ENCODE results near the gene PDE12. TPM values are rescaled to one million over a fixed set of nuclear protein-coding genes. Genes with fewer than 3 reads are reported as not detected.
"Not testable (repeated sequence)": the region's sequence is repeated elsewhere in the genome, so short reads cannot be mapped to it uniquely, and the experiment has no call there.

PDE12 gene
- total RNA-seq, 1 donor from 2014 or later = 17.5 TPM

- FAIRE-seq (no peak), DNase-seq (ENCODE audit: low spot score in 2 of 2) (no peak)
Measured at GRCh38 chr3:57582474-57583168, 26.5 kb downstream of the PDE12 start.

- DNase-seq (ENCODE audit: low spot score in 2 of 2) (no peak), FAIRE-seq (no peak)
Measured at GRCh38 chr3:57583544-57583943, 27.5 kb downstream of the PDE12 start.

GRCh38 chr3:57586778-57587177, 30.7 kb downstream of the PDE12 start:
- FAIRE-seq (no peak), DNase-seq (ENCODE audit: low spot score in 2 of 2) (no peak)

- FAIRE-seq (no peak), DNase-seq (ENCODE audit: low spot score in 2 of 2) (no peak)
Measured at GRCh38 chr3:57587905-57588304, 31.8 kb downstream of the PDE12 start.

- FAIRE-seq (no peak), DNase-seq (ENCODE audit: low spot score in 2 of 2) (no peak)
Measured at GRCh38 chr3:57592306-57592705, 36.2 kb downstream of the PDE12 start.

- DNase-seq (ENCODE audit: low spot score in 2 of 2) (no peak), FAIRE-seq (no peak)
Measured at GRCh38 chr3:57594144-57594543, 38.1 kb downstream of the PDE12 start.

GRCh38 chr3:57594576-57594975, 38.5 kb downstream of the PDE12 start:
- FAIRE-seq (no peak), DNase-seq (ENCODE audit: low spot score in 2 of 2) (no peak)

- no peak for FAIRE-seq
- DNase-seq (ENCODE audit: low spot score in 2 of 2) = peak; percentile 30 to 37
Measured at GRCh38 chr3:57596495-57597126, 40.5 kb downstream of the PDE12 start.

- DNase-seq (ENCODE audit: low spot score in 2 of 2) (peak; percentile 89 to 94), FAIRE-seq (no peak)
Measured at GRCh38 chr3:57597127-57597923, 41.3 kb downstream of the PDE12 start, which contains the start of gene ARF4. ARF4 (minus strand) TSS chr3:57597344; CDS start chr3:57597140, 204 bp downstream.

- FAIRE-seq = no peak
- DNase-seq (ENCODE audit: low spot score in 2 of 2) = no peak
Measured at GRCh38 chr3:57598765-57599360, 42.8 kb downstream of the PDE12 start.

GRCh38 chr3:57600195-57600594, 44.1 kb downstream of the PDE12 start:
- DNase-seq (ENCODE audit: low spot score in 2 of 2) = no peak
- no peak for FAIRE-seq

- DNase-seq (ENCODE audit: low spot score in 2 of 2) = no peak
- no peak for FAIRE-seq
Measured at GRCh38 chr3:57604971-57605370, 48.9 kb downstream of the PDE12 start.

GRCh38 chr3:57605683-57606082, 49.6 kb downstream of the PDE12 start:
- FAIRE-seq = no peak
- no peak for DNase-seq (ENCODE audit: low spot score in 2 of 2)

GRCh38 chr3:57611870-57612269, 55.8 kb downstream of the PDE12 start:
- FAIRE-seq; DNase-seq (ENCODE audit: low spot score in 2 of 2): not testable (repeated sequence)

GRCh38 chr3:57616233-57616632, 60.2 kb downstream of the PDE12 start:
- FAIRE-seq (no peak), DNase-seq (ENCODE audit: low spot score in 2 of 2) (no peak)

Small RNA genes lying within 50 kb of the gene (small RNA-seq; reads per million reads assigned to genes)
- gene RNU6-108P (not detected), gene RNU6-1181P (not detected), gene RNU6-483P (not detected)

Other genes with a start within 250 kb of the PDE12 start
- gene DNAH12, start 11.9 kb upstream of the PDE12 start, total RNA-seq = 0.82 TPM
- gene ARF4, start 41.1 kb downstream of the PDE12 start, total RNA-seq = 132 TPM
- 46.1 TPM for gene DENND6A, start 136.8 kb downstream of the PDE12 start, total RNA-seq
- gene SLMAP, start 200.0 kb downstream of the PDE12 start, total RNA-seq = 60.7 TPM